Caki2 (cell line): Measurements from ENCODE around the gene PSMD7. TPM values are rescaled to one million over a fixed set of nuclear protein-coding genes. Genes with fewer than 3 reads are reported as not detected.

ENCODE experiments used
- DNase-seq: peaks from one replicate; pipeline ENCODE4 v3.0.0-alpha.2; 2015; ENCODE audit warnings: low read depth
- in situ Hi-C: cut with HindIII; loops from 2 replicates; pipeline ENCODE4 v1.10.0; 2016; ENCODE audit warnings: low sequenced_read_pairs, low pct_unique_long_range_greater_than_20kb, mixed read lengths
- total RNA-seq: library from RNA; depleted of rRNA; stranded (reverse); fragments of >200 nt; shearing (Covaris generic); gene quantifications from 2 replicates; pipeline ENCODE4 v1.2.3, GENCODE V29; 2014; ENCODE audit warnings: low replicate concordance; rRNA removed

Gene PSMD7
- total RNA-seq, result 95.1 and 107 TPM in 2 replicates

DNA sequence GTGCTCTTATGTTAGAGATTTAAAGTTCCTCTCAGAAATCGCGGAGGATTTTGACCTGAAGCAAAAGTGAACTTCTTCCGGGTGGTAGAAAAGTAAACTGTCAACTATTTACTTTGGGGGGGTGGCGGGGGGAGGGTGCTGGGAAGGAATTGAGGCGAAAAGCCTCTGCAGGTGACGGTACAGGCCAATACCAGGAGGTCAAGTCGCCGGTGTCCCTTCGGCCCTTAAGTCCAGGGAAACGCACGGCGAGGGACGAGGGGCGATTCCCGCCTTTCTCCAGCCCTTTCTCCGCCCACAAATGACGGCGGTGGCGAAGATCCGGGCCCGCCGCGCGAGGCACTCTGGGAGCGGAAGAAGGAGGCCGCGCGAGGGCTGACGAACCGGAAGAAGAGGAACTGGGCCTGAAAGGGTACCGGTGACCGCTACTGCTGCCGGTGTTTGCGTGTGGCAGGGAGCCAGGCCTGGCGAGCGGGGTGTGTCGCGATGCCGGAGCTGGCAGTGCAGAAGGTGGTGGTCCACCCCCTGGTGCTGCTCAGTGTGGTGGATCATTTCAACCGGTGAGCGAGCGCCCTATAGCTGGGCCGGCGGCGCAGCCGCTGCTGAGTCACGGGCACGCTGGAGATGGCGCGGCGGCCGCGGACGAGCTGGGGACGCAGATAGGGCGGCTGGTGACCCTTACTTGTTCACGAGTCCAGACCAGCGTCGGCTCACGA lies at the start of gene PSMD7:
TSS of gene PSMD7 (plus strand) at position 383 of the 713 bp plus-strand sequence. CDS start at position 484, 101 bp downstream.
- DNase-seq, result peak; percentile 93
- in situ Hi-C loops, result no loop called here

DNA sequence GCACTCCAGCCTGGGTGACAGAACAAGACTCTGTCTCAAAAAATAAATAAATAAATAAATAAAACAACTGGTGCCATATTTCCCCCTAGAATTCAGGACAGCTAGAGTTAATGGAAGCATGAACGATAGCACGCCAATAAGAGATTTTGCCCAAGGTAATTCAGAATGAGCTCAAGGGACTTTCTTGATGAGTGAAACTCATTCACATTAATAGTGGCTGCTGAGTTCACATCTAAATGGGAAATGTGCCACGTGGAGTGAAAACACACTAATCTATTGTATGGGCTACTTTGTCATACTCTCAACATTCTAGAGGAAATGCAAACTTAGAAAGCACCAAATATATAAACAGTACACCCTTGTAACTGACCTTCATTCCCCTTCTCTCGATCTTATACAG lies 47.4 kb upstream of the PSMD7 start:
- no peak for DNase-seq
- in situ Hi-C loops, result no loop called here

- in situ Hi-C loops, result no loop called here
- no peak for DNase-seq
Observed at GRCh38 chr16:74249846-74250245, 46.8 kb upstream of the PSMD7 start.

DNA sequence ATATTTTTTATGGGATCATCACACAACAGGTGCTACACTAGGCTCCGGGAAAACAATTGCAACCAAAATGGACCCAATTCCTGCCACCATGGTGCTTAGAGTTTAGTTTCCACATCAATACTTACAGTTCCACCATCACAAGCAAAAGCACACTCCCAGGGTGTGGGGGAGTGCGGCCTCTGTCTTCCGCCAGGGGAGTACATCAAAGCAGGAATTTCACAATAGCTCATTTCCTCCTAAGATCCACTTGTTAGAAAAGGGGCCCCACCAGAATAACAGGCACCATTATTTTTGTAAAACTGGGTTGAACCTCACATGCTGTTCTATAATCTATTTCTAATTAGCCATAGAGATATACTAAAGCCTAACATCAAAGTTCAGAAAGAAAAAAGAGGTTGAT lies 44.3 kb upstream of the PSMD7 start:
- in situ Hi-C loops, result no loop called here
- no peak for DNase-seq

- DNase-seq, result no peak
- in situ Hi-C loops, result no loop called here
Observed at GRCh38 chr16:74253161-74253938, 43.3 kb upstream of the PSMD7 start.

- in situ Hi-C loops, result no loop called here
- no peak for DNase-seq
Observed at GRCh38 chr16:74257061-74257460, 39.6 kb upstream of the PSMD7 start.

- DNase-seq, result no peak
- in situ Hi-C loops, result no loop called here
Observed at GRCh38 chr16:74261068-74261467, 35.5 kb upstream of the PSMD7 start.

- in situ Hi-C loops, result no loop called here
- DNase-seq, result no peak
Observed at GRCh38 chr16:74264811-74265210, 31.8 kb upstream of the PSMD7 start.

DNA sequence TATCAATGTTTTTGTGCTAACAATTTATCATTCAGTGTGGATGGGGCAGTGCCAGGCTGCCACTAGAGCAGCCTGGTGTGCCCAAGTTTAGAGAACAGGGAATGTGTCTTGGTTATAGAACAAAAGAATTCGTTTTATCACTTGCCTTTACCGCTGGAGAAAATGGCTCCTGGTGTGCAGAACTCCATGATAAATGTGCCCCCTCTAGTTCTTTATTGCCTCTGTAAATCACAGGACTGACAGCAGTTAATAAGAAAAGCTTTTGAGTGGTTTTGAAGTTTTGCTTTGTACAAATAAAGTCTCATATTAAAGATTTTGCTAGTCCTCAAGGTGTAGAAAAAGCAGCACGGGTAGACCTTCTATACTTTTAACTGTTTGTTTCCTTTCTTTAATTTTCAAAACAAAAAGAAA lies 28.2 kb upstream of the PSMD7 start:
- DNase-seq, result no peak
- in situ Hi-C loops, result no loop called here

GRCh38 chr16:74271872-74272271 lies 24.7 kb upstream of the PSMD7 start:
- no peak for DNase-seq
- in situ Hi-C loops, result no loop called here

DNA sequence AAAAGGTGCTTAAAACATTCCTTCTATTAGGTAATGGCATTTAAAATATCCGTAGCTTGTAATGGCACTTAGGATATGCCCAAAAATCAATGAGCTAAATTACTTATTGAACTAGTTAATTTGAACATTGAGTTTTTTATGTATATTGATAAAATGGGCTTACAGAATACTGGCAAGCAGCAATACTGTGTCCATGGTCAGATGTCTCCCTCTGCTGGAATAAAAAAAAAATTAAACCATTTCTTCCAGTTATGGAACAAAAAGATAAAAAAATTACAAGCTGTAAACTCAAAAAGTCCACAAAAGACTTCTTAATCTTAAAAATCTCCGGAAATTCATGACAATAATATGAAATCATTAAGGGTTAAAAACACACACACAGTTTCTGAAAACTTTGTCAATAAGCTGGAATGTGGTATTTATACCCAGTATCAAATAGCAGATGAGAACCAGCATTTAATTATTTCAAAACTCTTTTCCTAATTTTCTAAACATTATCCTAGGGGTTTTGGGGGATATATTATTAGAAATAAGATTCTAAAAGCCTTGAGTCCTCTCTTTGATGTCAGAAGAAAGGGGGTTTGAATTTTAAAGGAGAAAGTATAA lies 21.5 kb upstream of the PSMD7 start:
- in situ Hi-C loops, result no loop called here
- DNase-seq, result no peak

GRCh38 chr16:74275711-74276110 lies 20.9 kb upstream of the PSMD7 start:
- in situ Hi-C loops, result no loop called here
- DNase-seq, result no peak

GRCh38 chr16:74277974-74278373 lies 18.6 kb upstream of the PSMD7 start:
- in situ Hi-C loops, result no loop called here

DNA sequence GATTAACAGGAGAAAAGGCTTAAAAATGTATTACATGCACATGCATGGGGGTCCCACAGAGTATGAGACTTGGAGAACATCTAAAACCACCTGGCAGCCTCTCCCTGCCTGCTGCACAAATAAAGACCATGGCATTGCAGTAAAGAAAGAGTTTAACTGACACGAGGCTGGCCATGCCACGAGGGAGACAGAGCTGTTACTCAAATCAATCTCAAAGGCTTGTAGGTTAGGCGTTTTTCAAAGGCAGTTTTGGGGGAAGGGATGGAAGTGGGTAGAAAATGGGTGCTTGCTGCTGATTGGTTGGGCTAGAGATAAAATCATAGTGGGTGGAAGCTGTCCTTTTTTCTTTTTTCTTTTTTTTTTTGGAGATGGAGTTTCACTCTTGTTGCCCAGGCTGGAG lies 17.3 kb upstream of the PSMD7 start:
- no peak for DNase-seq
- in situ Hi-C loops, result no loop called here

More at GRCh38 chr16:74277974-74278373, 18.6 kb upstream of the PSMD7 start:
- DNase-seq, result no peak

- in situ Hi-C loops, result no loop called here
- no peak for DNase-seq
Observed at GRCh38 chr16:74279805-74280204, 16.8 kb upstream of the PSMD7 start.

DNA sequence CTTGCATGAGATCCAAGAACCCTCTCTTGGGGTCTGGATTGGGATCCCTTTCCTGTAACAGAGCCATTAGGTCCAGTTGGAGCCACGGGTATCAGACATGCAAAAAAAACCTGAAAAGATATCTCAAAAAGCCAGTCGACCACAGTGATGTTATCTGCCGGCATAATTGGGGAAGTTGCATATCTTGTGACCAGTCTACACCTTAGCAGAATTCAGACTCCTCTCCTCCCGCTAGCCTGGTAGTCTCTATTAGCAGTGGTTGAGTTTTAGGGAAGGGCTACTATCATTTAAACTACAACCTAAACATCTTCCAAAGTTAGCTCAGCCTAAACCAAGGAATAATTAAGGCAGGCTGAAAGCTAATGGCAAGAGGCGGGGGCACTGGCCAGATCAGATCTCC lies 16.2 kb upstream of the PSMD7 start:
- in situ Hi-C loops, result no loop called here
- no peak for DNase-seq

DNA sequence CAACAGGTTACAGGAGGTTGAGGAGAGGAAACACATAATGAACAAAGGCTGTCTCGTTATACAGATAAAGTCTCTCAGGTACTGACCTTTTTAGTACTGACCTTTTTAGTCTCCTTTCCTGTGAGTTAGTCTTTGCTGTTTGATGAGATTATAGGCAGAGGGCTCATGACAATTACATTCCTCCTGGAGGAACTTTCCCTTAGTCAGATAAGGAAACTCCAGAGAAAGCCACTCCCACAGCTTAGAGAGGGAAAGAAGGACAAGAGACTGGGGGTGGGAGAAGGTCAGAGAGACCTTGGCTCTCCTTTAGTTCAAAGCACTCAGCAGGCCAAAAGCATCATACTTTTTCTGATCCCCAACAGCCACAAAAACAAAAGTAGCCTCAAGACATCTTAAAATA lies 15.3 kb upstream of the PSMD7 start:
- in situ Hi-C loops, result no loop called here

DNA sequence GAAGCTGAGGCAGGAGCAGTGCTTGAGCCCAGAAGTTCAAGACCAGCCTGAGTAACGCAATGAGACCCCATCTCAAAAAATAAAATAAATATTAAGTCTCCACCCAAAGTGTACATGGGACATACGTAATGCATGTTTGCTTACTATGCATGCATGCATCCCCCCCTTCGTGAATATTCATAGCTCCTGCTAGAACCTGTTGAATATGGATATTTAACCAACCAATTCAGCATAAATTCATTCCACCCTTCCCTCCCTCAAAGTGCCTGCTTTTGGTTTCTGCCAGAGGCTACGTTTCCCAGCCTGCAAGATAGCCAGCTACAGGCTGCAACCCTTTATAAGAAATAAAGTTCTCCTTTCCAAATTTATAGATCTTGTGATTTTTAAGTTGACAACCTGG lies 12.9 kb upstream of the PSMD7 start:
- DNase-seq, result no peak
- in situ Hi-C loops, result no loop called here

More for the DNA sequence above, 15.3 kb upstream of the PSMD7 start:
- no peak for DNase-seq

GRCh38 chr16:74288065-74288464 lies 8.5 kb upstream of the PSMD7 start:
- in situ Hi-C loops, result no loop called here
- no peak for DNase-seq
